SK-N-SH (cell line): ENCODE measurements around the gene TFR2. TPM values are rescaled to one million over a fixed set of nuclear protein-coding genes. Genes with fewer than 3 reads are reported as not detected.

Experiments
- CTCF ChIA-PET: fragments of 300-600, 350-600 bp; formaldehyde crosslinking; extraction: SDS; loops from one replicate; lab custom pipeline; 2021; lab: Yijun Ruan, JAX
- POLR2A ChIA-PET: fragments of 350-600 bp; sonication (Branson Sonifier 250); formaldehyde crosslinking; extraction: SDS; loops from one replicate; lab custom pipeline; 2020; ENCODE audit warnings: antibody characterized with exemption, inconsistent platforms; lab: Yijun Ruan, JAX
- DNase-seq: peaks from one replicate; pipeline ENCODE4 v3.0.0; 2012
- H2AFZ ChIP-seq: fragments of 200-600 bp; sonication (generic); 2 replicates; pipeline ENCODE4 v1.8.1; 2016; ENCODE audit warnings: antibody characterized with exemption, mild to moderate bottlenecking, low read depth
- H3F3A ChIP-seq: fragments of 200-600 bp; sonication (generic); replicated peaks from 2 replicates; pipeline ENCODE3; 2016; ENCODE audit warnings: antibody characterized with exemption, mild to moderate bottlenecking; ENCODE audit not compliant: insufficient read depth
- H3K27ac ChIP-seq, 2 experiments: fragments of 200-500 bp in 1 of 2; fragments of 200-600 bp in 1 of 2; sonication (Bioruptor generic) in 1 of 2; sonication (generic), shearing (Covaris generic) in 1 of 2; 2 replicates each; pipeline versions ENCODE4 v1.5.1 to v1.6.1; 2014 to 2016; ENCODE audit warnings: low read depth in 2 of 2, inconsistent platforms in 1 of 2, low read length in 1 of 2, mild to moderate bottlenecking in 1 of 2, mixed read lengths in 1 of 2
- H3K27me3 ChIP-seq: fragments of 200-600 bp; sonication (generic), shearing (Covaris generic); 2 replicates; pipeline ENCODE4 v1.6.1; 2016; ENCODE audit warnings: mixed run types; ENCODE audit not compliant: insufficient read depth
- H3K36me3 ChIP-seq, 2 experiments: fragments of 200-500 bp in 1 of 2; fragments of 200-600 bp in 1 of 2; sonication (Bioruptor generic) in 1 of 2; sonication (generic) in 1 of 2; replicated peaks in 1 of 2; 2 replicates each; pipeline versions ENCODE3 to v1.5.1; 2014 to 2016; ENCODE audit warnings: low read length in 1 of 2, mild to moderate bottlenecking in 1 of 2; ENCODE audit not compliant: insufficient read depth in 2 of 2, control insufficient read depth in 1 of 2
- H3K4me1 ChIP-seq, 2 experiments: fragments of 200-500 bp in 1 of 2; fragments of 200-600 bp in 1 of 2; sonication (Bioruptor generic) in 1 of 2; sonication (generic), shearing (Covaris generic) in 1 of 2; 2 replicates each; pipeline versions ENCODE4 v1.5.1 to v1.6.1; 2014 to 2016; ENCODE audit warnings: low read depth in 1 of 2, low read length in 1 of 2, mixed run types in 1 of 2; ENCODE audit not compliant: insufficient read depth in 2 of 2, control insufficient read depth in 1 of 2
- H3K4me2 ChIP-seq: fragments of 200-600 bp; sonication (generic), shearing (Covaris generic); 2 replicates; pipeline ENCODE4 v1.6.1; 2017; ENCODE audit warnings: mixed run types
- H3K4me3 ChIP-seq, 2 experiments: fragments of 200-500 bp in 1 of 2; fragments of 200-600 bp in 1 of 2; sonication (Bioruptor generic) in 1 of 2; sonication (generic), shearing (Covaris generic) in 1 of 2; 2 replicates each; pipeline versions ENCODE4 v1.5.1 to v1.8.1; 2014 to 2016; ENCODE audit warnings: low read depth in 2 of 2, inconsistent platforms in 1 of 2, low read length in 1 of 2, mild to moderate bottlenecking in 1 of 2, mixed read lengths in 1 of 2, moderate library complexity in 1 of 2
- H3K79me2 ChIP-seq: fragments of 200-600 bp; sonication (generic); 2 replicates; pipeline ENCODE4 v1.8.1; 2017; ENCODE audit warnings: mild to moderate bottlenecking; ENCODE audit not compliant: insufficient read depth
- H3K9ac ChIP-seq: fragments of 200-600 bp; sonication (generic); 2 replicates; pipeline ENCODE4 v1.6.1; 2017; ENCODE audit warnings: mixed run types
- H3K9me2 ChIP-seq: fragments of 200-600 bp; sonication (generic); 2 replicates; pipeline ENCODE4 v1.6.1; 2017; ENCODE audit warnings: mixed run types
- H3K9me3 ChIP-seq: fragments of 200-600 bp; sonication (generic); 2 replicates; pipeline ENCODE4 v1.6.1; 2017; ENCODE audit warnings: mixed run types, mild to moderate bottlenecking, moderate library complexity
- H4K20me1 ChIP-seq: fragments of 200-600 bp; sonication (generic); 2 replicates; pipeline ENCODE4 v1.6.1; 2017; ENCODE audit warnings: mild to moderate bottlenecking, mixed run types; ENCODE audit not compliant: insufficient read depth
- CHD2 ChIP-seq: fragments of 150-350 bp; IDR thresholded peaks from 2 replicates; pipeline ENCODE4 v1.6.1; 2018; ENCODE audit warnings: low read length; ENCODE audit not compliant: partially characterized antibody
- ELF1 ChIP-seq: IDR thresholded peaks from 2 replicates; pipeline ENCODE4 v1.4.0; 2012
- EP300 ChIP-seq, 2 experiments: IDR thresholded peaks; 2 replicates each; pipeline versions ENCODE4 v1.4.0 to v1.6.1; 2012; ENCODE audit warnings: borderline replicate concordance in 1 of 2, low read depth in 1 of 2, low read length in 1 of 2
- EZH2phosphoT487 ChIP-seq: fragments of 200-600 bp; sonication (generic); IDR thresholded peaks from 2 replicates; pipeline ENCODE4 v1.6.1; 2017; ENCODE audit warnings: low read depth, mixed run types, mild to moderate bottlenecking, antibody characterized with exemption, moderate library complexity, borderline replicate concordance
- FOSL2 ChIP-seq: IDR thresholded peaks from 2 replicates; pipeline ENCODE4 v1.4.0; 2012; ENCODE audit warnings: low read depth, mild to moderate bottlenecking, moderate library complexity, borderline replicate concordance
- FOXM1 ChIP-seq: IDR thresholded peaks from 2 replicates; pipeline ENCODE4 v1.4.0; 2012; ENCODE audit warnings: low read depth, mild to moderate bottlenecking
- GABPA ChIP-seq: IDR thresholded peaks from 2 replicates; pipeline ENCODE4 v1.4.0; 2012; ENCODE audit warnings: low read depth, mild to moderate bottlenecking
- GATA2 ChIP-seq: sonication (generic); formaldehyde crosslinking; IDR thresholded peaks from 2 replicates; pipeline ENCODE4 v1.5.0; 2020; ENCODE audit warnings: mild to moderate bottlenecking, missing genetic modification reagents
- JUND ChIP-seq: IDR thresholded peaks from 2 replicates; pipeline ENCODE4 v1.4.0; 2012
- MEF2A ChIP-seq: IDR thresholded peaks from 2 replicates; pipeline ENCODE4 v1.4.0; 2012; ENCODE audit warnings: low read depth, borderline replicate concordance
- MXI1 ChIP-seq: IDR thresholded peaks from 2 replicates; pipeline ENCODE4 v1.6.1; 2012; ENCODE audit warnings: mild to moderate bottlenecking, low read depth, low read length, improper control_type of control experiment
- NFIC ChIP-seq: IDR thresholded peaks from 2 replicates; pipeline ENCODE4 v1.4.0; 2012; ENCODE audit warnings: borderline replicate concordance
- NRF1 ChIP-seq: IDR thresholded peaks from 2 replicates; pipeline ENCODE4 v1.6.1; 2012; ENCODE audit warnings: low read depth, mild to moderate bottlenecking, low read length
- POLR2AphosphoS5 ChIP-seq: IDR thresholded peaks from 2 replicates; pipeline ENCODE4 v1.6.1; 2012; ENCODE audit warnings: low read depth, low read length
- RCOR1 ChIP-seq: fragments of 150-350 bp; IDR thresholded peaks from 2 replicates; pipeline ENCODE4 v1.6.1; 2017; ENCODE audit warnings: antibody characterized with exemption, low read length
- RFX5 ChIP-seq: IDR thresholded peaks from 2 replicates; pipeline ENCODE4 v1.6.1; 2012; ENCODE audit warnings: mild to moderate bottlenecking, improper control_type of control experiment, low read length
- RXRA ChIP-seq: IDR thresholded peaks from 2 replicates; pipeline ENCODE4 v1.4.0; 2012; ENCODE audit warnings: low read depth, mild to moderate bottlenecking, borderline replicate concordance
- SIN3A ChIP-seq: IDR thresholded peaks from 2 replicates; pipeline ENCODE4 v1.6.1; 2012; ENCODE audit warnings: low read depth, mild to moderate bottlenecking, low read length, moderate library complexity, borderline replicate concordance
- TAF1 ChIP-seq: IDR thresholded peaks from 2 replicates; pipeline ENCODE4 v1.6.1; 2012; ENCODE audit warnings: low read depth, mild to moderate bottlenecking, low read length, moderate library complexity, borderline replicate concordance
- WGBS: methylation state at CpG from one replicate; pipeline ENCODE4 v1.1.6; 2017; ENCODE audit warnings: low lambda C conversion rate; 5-methylcytosine and 5-hydroxymethylcytosine counted together
- polyA plus RNA-seq, 3 experiments: library from polyadenylated mRNA; depleted of rRNA; stranded (reverse); fragments of >200 nt; gene quantifications; 2 replicates each; pipeline ENCODE4 v1.2.3, GENCODE V29; 2012
- TF ChIP-seq, protein P1 (sequence below): IDR thresholded peaks from 2 replicates; pipeline ENCODE4 v1.6.1; 2012; ENCODE audit warnings: mild to moderate bottlenecking, low read depth, low read length, moderate library complexity
- TF ChIP-seq, protein P2 (sequence below): IDR thresholded peaks from 2 replicates; pipeline ENCODE4 v1.4.0; 2012; ENCODE audit warnings: low read depth, borderline replicate concordance
- TF ChIP-seq, protein P3 (sequence below): IDR thresholded peaks from 2 replicates; pipeline ENCODE4 v1.4.0; 2012; ENCODE audit warnings: low read depth
- TF ChIP-seq, protein P4 (sequence below): IDR thresholded peaks from 2 replicates; pipeline ENCODE4; 2012
- TF ChIP-seq, protein P5 (sequence below): fragments of 150-350 bp; IDR thresholded peaks from 2 replicates; pipeline ENCODE4 v1.6.1; 2017; ENCODE audit warnings: antibody characterized with exemption, low read length, low read depth, borderline replicate concordance
- TF ChIP-seq, protein P6 (sequence below): fragments of 150-350 bp; IDR thresholded peaks from 2 replicates; pipeline ENCODE4 v1.6.1; 2016; ENCODE audit warnings: mild to moderate bottlenecking, low read depth, low read length

The TFR2 gene
- polyA plus RNA-seq, 1 of the 3 experiments (the other 2 are of a cell fraction): 0.30 TPM

DNA sequence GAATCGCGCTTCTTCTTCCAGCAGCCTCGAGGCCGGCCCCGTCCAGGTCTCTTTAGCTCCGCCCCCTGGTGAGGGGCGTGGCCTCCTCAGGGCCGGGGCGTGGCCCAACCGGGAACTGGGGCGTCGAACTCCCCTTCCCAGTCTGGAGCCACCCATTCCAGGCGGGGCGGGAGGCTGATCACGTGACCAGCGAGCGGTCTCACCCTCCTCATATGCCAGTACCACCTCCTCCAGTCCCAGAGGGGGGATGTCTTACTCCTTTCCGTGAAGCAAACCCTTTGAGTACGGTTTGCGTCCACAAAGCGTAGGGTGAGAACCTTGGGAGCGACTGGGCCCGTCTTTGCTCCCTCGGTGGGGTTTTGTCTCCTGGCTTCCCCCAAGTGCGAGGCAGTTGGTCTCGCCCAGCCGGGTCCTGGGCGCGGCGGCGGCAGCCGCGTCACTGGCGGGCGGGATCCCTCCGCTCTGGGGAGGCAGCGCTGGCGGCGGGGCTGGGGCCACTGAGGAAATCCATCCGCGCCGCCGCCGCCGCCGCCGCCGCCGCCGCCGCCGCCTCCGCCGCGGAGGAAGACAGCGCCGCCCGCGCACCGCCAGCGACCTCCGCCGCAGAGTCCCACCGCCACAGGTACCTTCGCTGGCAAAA is 32.1 kb upstream of the TFR2 start, which contains the start of gene GNB2:
Gene GNB2, plus strand, starts transcription at position 439 of the 640 bp plus-strand sequence. CDS start 2,526 bp downstream, outside the sequence.
- H3K36me3 ChIP-seq: peaks cover 13 to 18% of the 10 kb centered on the region in 2 experiments
- H3K27me3 ChIP-seq: no peaks in the 10 kb centered on the region
- ChIA-PET CTCF (interaction anchor here (0.7 to 2.2 kb wide), 7 partner anchors 17 to 126 kb away, joined by 3 to 12 read pairs (median 4); partner anchors contain the start of gene ACTL6B), POLR2A (interaction anchor here (0.6 to 1.5 kb wide), 10 partner anchors 17 to 87 kb away, joined by 3 to 7 read pairs (median 4); partner anchors contain the start of genes ACTL6B, FBXO24, MOSPD3 and POP7)
- peak within 1 kb of the TSS; percentile 94 to 99 for H3K27ac ChIP-seq
- no peaks in the 10 kb centered on the region for H3K9me3 ChIP-seq
- H3K4me3 ChIP-seq: peak within 1 kb of the TSS; percentile 83 to 98
- H3F3A ChIP-seq: peaks cover 29% of the 10 kb centered on the region
- peak within 1 kb of the TSS; percentile 87 for H3K9ac ChIP-seq
- WGBS: 1% methylated on average over 21 of the region's 65 CpGs
- peak within 1 kb of the TSS; percentile 90 for H2AFZ ChIP-seq
- H3K9me2 ChIP-seq: no peaks in the 10 kb centered on the region
- DNase-seq: peak; percentile 99
- peaks cover 44% of the 10 kb centered on the region for H3K79me2 ChIP-seq
- H3K4me1 ChIP-seq: peaks cover 0 to 19% of the 10 kb centered on the region in 2 experiments; a peak in 1 of 4 replicates
- peaks cover 28% of the 10 kb centered on the region for H4K20me1 ChIP-seq
- H3K4me2 ChIP-seq: peak within 1 kb of the TSS; percentile 95
- TF ChIP-seq RFX5 (no peak), POLR2AphosphoS5 (peak; percentile 66), RXRA (no peak), MEF2A (no peak), GABPA (no peak), SIN3A (peak; percentile 75; the same call in 1 of the 2 replicates), NFIC (peak; percentile 37; the same call in 1 of the 2 replicates), RCOR1 (peak; percentile 73), FOXM1 (no peak), TAF1 (peak; percentile 95), EP300 (IDR thresholded peaks at IDR 0.05; ENCODE audit: borderline replicate concordance in 1 of 2, low read depth in 1 of 2, low read length in 1 of 2) (peak in 1 of 2 experiments; percentile 84; a peak in 2 of 4 replicates), NRF1 (no peak), FOSL2 (peak; percentile 7; the same call in 1 of the 2 replicates), EZH2phosphoT487 (no peak), GATA2 (CRISPR knock-in tag) (no peak), CHD2 (peak; percentile 97), MXI1 (peak; percentile 57), JUND (peak; percentile 44; the same call in 1 of the 2 replicates), ELF1 (0 out of 2 replicates have a peak, but pooled peaks have one; percentile 45)
- TF ChIP-seq, protein P1, sequence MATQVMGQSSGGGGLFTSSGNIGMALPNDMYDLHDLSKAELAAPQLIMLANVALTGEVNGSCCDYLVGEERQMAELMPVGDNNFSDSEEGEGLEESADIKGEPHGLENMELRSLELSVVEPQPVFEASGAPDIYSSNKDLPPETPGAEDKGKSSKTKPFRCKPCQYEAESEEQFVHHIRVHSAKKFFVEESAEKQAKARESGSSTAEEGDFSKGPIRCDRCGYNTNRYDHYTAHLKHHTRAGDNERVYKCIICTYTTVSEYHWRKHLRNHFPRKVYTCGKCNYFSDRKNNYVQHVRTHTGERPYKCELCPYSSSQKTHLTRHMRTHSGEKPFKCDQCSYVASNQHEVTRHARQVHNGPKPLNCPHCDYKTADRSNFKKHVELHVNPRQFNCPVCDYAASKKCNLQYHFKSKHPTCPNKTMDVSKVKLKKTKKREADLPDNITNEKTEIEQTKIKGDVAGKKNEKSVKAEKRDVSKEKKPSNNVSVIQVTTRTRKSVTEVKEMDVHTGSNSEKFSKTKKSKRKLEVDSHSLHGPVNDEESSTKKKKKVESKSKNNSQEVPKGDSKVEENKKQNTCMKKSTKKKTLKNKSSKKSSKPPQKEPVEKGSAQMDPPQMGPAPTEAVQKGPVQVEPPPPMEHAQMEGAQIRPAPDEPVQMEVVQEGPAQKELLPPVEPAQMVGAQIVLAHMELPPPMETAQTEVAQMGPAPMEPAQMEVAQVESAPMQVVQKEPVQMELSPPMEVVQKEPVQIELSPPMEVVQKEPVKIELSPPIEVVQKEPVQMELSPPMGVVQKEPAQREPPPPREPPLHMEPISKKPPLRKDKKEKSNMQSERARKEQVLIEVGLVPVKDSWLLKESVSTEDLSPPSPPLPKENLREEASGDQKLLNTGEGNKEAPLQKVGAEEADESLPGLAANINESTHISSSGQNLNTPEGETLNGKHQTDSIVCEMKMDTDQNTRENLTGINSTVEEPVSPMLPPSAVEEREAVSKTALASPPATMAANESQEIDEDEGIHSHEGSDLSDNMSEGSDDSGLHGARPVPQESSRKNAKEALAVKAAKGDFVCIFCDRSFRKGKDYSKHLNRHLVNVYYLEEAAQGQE: 0 out of 2 replicates have a peak, but pooled peaks have one; percentile 34
- TF ChIP-seq, protein P2, sequence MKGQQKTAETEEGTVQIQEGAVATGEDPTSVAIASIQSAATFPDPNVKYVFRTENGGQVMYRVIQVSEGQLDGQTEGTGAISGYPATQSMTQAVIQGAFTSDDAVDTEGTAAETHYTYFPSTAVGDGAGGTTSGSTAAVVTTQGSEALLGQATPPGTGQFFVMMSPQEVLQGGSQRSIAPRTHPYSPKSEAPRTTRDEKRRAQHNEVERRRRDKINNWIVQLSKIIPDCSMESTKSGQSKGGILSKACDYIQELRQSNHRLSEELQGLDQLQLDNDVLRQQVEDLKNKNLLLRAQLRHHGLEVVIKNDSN: peak; percentile 97
- TF ChIP-seq, protein P3, sequence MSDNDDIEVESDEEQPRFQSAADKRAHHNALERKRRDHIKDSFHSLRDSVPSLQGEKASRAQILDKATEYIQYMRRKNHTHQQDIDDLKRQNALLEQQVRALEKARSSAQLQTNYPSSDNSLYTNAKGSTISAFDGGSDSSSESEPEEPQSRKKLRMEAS: peak; percentile 57; the same call in 1 of the 2 replicates
- TF ChIP-seq, protein P4, sequence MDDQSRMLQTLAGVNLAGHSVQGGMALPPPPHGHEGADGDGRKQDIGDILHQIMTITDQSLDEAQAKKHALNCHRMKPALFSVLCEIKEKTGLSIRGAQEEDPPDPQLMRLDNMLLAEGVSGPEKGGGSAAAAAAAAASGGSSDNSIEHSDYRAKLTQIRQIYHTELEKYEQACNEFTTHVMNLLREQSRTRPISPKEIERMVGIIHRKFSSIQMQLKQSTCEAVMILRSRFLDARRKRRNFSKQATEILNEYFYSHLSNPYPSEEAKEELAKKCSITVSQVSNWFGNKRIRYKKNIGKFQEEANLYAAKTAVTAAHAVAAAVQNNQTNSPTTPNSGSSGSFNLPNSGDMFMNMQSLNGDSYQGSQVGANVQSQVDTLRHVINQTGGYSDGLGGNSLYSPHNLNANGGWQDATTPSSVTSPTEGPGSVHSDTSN: peak; percentile 89
- TF ChIP-seq, protein P5, sequence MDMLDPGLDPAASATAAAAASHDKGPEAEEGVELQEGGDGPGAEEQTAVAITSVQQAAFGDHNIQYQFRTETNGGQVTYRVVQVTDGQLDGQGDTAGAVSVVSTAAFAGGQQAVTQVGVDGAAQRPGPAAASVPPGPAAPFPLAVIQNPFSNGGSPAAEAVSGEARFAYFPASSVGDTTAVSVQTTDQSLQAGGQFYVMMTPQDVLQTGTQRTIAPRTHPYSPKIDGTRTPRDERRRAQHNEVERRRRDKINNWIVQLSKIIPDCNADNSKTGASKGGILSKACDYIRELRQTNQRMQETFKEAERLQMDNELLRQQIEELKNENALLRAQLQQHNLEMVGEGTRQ: no peak; the same call in none of the 2 replicates
- TF ChIP-seq, protein P6, sequence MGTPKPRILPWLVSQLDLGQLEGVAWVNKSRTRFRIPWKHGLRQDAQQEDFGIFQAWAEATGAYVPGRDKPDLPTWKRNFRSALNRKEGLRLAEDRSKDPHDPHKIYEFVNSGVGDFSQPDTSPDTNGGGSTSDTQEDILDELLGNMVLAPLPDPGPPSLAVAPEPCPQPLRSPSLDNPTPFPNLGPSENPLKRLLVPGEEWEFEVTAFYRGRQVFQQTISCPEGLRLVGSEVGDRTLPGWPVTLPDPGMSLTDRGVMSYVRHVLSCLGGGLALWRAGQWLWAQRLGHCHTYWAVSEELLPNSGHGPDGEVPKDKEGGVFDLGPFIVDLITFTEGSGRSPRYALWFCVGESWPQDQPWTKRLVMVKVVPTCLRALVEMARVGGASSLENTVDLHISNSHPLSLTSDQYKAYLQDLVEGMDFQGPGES: no peak
